Measurements from ENCODE around the gene LGALS12.

DNA sequence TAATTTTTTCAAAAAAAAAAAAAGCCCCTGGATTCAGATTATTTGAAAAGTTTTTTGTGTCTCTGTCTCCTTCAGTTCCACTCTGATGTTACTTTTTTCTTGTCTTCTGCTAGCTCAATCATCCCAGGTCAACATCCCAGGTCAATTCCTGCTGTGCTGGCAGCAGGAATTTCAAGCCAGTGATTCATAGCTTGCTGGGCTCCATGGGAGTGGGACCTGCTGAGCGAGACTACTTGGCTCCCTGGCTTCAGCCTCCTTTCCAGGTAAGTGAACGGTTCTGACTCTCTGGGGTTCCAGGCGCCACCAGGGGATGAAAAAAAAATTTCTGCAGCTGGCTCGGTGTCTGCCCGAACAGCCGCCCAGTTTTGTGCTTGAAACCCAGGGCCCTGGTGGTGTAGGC lies 46.3 kb upstream of the LGALS12 start:
- TF ChIP-seq EP300 (IDR thresholded peaks at IDR 0.05) = no peak
- TF ChIP-seq SMC3 (IDR thresholded peaks at IDR 0.05) = no peak
